OCI-LY7 (cell line): ENCODE measurements around the gene KCMF1. TPM values are rescaled to one million over a fixed set of nuclear protein-coding genes. Genes with fewer than 3 reads are reported as not detected.
A peak's percentile ranks its signal among the peaks of the same experiment; 100 is the strongest.

Experiments
- BruUV-seq: library from RNA; stranded (reverse); fragments of 400-500 nt; replicated peaks from 2 replicates; lab custom pipeline; 2021; lab: Mats Ljungman, UMichigan
- CTCF ChIA-PET: fragments of 300-600 bp; sonication (Branson Sonifier 250); formaldehyde crosslinking; loops from one replicate; lab custom pipeline; 2022; ENCODE audit warnings: antibody characterized with exemption; ENCODE audit not compliant: unreplicated experiment; lab: Charles Lee
- POLR2A ChIA-PET: fragments of 300-600 bp; sonication (Branson Sonifier 250); formaldehyde crosslinking; loops from one replicate; lab custom pipeline; 2022; ENCODE audit warnings: antibody characterized with exemption; lab: Charles Lee
- DNase-seq: peaks from one replicate; pipeline ENCODE4 v3.0.0-alpha.2; 2015; ENCODE audit warnings: low spot score
- H2AFZ ChIP-seq: fragments of 200-600 bp; sonication (generic), shearing (Covaris generic); 2 replicates; pipeline ENCODE4 v1.6.1; 2014; ENCODE audit warnings: mild to moderate bottlenecking, antibody characterized with exemption, low read length, moderate library complexity
- H3K27ac ChIP-seq: fragments of 200-600 bp; sonication (generic); 2 replicates; pipeline ENCODE4 v1.5.1; 2014; ENCODE audit warnings: mixed run types, low read depth, mild to moderate bottlenecking, moderate library complexity, low read length, inconsistent platforms; ENCODE audit not compliant: poor library complexity, severe bottlenecking
- H3K36me3 ChIP-seq: fragments of 200-600 bp; sonication (generic); 2 replicates; pipeline ENCODE4 v1.6.1; 2014; ENCODE audit warnings: mild to moderate bottlenecking, antibody characterized with exemption, low read length, moderate library complexity, mixed read lengths; ENCODE audit not compliant: insufficient read depth
- H3K4me1 ChIP-seq: fragments of 200-600 bp; sonication (generic); 2 replicates; pipeline ENCODE4 v1.5.1; 2014; ENCODE audit warnings: mild to moderate bottlenecking, low read length; ENCODE audit not compliant: insufficient read depth, poor library complexity, severe bottlenecking
- H3K4me2 ChIP-seq: fragments of 200-600 bp; sonication (generic); 2 replicates; pipeline ENCODE4 v1.6.1; 2014; ENCODE audit warnings: mild to moderate bottlenecking, low read length
- H3K4me3 ChIP-seq: fragments of 200-600 bp; sonication (generic); 2 replicates; pipeline ENCODE4 v1.5.1; 2014; ENCODE audit warnings: mild to moderate bottlenecking, low read depth, low read length; ENCODE audit not compliant: poor library complexity, severe bottlenecking
- H3K79me2 ChIP-seq: fragments of 200-600 bp; sonication (generic); 2 replicates; pipeline ENCODE4 v1.6.1; 2016; ENCODE audit warnings: low read depth, mild to moderate bottlenecking, low read length, moderate library complexity, mixed read lengths; ENCODE audit not compliant: insufficient read depth
- H3K9me2 ChIP-seq: fragments of 200-600 bp; sonication (generic); 2 replicates; pipeline ENCODE4 v1.6.1; 2016; ENCODE audit warnings: mild to moderate bottlenecking, low read length, mixed read lengths; ENCODE audit not compliant: insufficient read depth
- H3K9me3 ChIP-seq: fragments of 200-600 bp; sonication (generic); 2 replicates; pipeline ENCODE4 v1.6.1; 2014; ENCODE audit warnings: mild to moderate bottlenecking, mixed run types, low read length, mixed read lengths
- H4K20me1 ChIP-seq: fragments of 200-600 bp; sonication (generic); 2 replicates; pipeline ENCODE4 v1.6.1; 2014; ENCODE audit warnings: mild to moderate bottlenecking, antibody characterized with exemption, low read length, moderate library complexity, mixed read lengths; ENCODE audit not compliant: insufficient read depth
- EZH2phosphoT487 ChIP-seq: fragments of 200-600 bp; sonication (generic); IDR thresholded peaks from 2 replicates; pipeline ENCODE4 v1.6.1; 2018; ENCODE audit warnings: low read depth, borderline replicate concordance, mild to moderate bottlenecking, mixed run types, antibody characterized with exemption, low read length, moderate library complexity, mixed read lengths
- intact Hi-C: fragments of 100-400 bp; cut with micrococcal nuclease; formaldehyde crosslinking; loops from one replicate; pipeline ENCODE4 v1.10.0; 2022; ENCODE audit not compliant: unreplicated experiment
- total RNA-seq, 2 experiments: library from RNA; depleted of rRNA in 1 of 2; stranded (reverse); fragments of >200 nt in 1 of 2; shearing (Covaris generic) in 1 of 2; gene quantifications; 2 replicates each; pipeline ENCODE4 v1.2.3, GENCODE V29; 2014 to 2022
- TF ChIP-seq, protein P1 (sequence below): fragments of 200-600 bp; sonication (generic); conservative IDR thresholded peaks from 2 replicates; pipeline ENCODE4 v1.5.1; 2014; ENCODE audit warnings: mild to moderate bottlenecking, antibody characterized with exemption, low read length, moderate library complexity, mixed read lengths

KCMF1 gene
- total RNA-seq, 2 experiments from 2014 or later, result 42.2 to 95.1 TPM

DNA sequence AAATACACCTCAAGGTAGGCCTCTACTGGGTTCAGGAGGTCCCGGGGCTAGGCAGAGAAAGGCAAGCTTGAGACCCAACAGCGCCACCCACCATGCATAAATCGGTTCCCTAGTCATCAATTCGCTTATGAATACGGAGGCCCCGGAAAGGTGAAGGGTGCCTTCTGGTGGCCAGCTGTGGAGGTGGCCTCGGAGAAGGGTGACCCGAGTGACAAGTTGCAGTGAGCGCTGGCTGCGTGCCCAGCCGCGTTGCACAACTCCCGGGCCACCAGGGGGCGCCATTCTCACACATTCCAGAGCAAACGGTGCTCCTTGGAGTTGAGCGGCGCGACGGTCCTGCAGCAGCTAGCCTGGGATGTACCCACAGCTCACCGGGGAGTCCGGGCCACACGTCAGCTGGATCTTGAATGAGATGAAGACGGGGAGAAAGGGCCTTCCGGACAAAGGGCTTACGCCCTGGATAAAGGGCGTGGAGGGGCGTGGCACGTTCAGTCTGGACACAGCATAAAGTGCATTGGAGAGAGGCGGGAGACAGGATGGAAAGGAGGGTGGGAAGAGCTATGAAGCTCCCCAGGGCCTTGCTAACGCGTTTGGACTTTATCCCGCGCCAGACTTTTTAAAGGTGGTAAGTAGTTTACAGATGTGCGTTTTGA is 45.1 kb upstream of the KCMF1 start:
- no peak for TF ChIP-seq EZH2phosphoT487
- TF ChIP-seq, protein P1, sequence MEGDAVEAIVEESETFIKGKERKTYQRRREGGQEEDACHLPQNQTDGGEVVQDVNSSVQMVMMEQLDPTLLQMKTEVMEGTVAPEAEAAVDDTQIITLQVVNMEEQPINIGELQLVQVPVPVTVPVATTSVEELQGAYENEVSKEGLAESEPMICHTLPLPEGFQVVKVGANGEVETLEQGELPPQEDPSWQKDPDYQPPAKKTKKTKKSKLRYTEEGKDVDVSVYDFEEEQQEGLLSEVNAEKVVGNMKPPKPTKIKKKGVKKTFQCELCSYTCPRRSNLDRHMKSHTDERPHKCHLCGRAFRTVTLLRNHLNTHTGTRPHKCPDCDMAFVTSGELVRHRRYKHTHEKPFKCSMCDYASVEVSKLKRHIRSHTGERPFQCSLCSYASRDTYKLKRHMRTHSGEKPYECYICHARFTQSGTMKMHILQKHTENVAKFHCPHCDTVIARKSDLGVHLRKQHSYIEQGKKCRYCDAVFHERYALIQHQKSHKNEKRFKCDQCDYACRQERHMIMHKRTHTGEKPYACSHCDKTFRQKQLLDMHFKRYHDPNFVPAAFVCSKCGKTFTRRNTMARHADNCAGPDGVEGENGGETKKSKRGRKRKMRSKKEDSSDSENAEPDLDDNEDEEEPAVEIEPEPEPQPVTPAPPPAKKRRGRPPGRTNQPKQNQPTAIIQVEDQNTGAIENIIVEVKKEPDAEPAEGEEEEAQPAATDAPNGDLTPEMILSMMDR, result peak; percentile 99
- Histone ChIP-seq H3K4me1 (peaks cover 33% of the 10 kb centered on the region), H4K20me1 (no peaks in the 10 kb centered on the region), H3K27ac (peak overlapping the region; percentile 80), H3K4me3 (peak overlapping the region; percentile 74), H3K9me3 (no peaks in the 10 kb centered on the region), H2AFZ (peak overlapping the region; percentile 84), H3K79me2 (peaks cover 5% of the 10 kb centered on the region; the same call in 1 of the 2 replicates), H3K9me2 (no peaks in the 10 kb centered on the region), H3K36me3 (no peaks in the 10 kb centered on the region), H3K4me2 (peak overlapping the region; percentile 77)
- peak; percentile 97 for DNase-seq
- POLR2A ChIA-PET, result interaction anchor here (0.5 to 2.4 kb wide), 17 partner anchors 10 to 288 kb away, joined by 3 to 22 read pairs (median 4); partner anchors contain the start of gene TMSB10
- CTCF ChIA-PET, result interaction anchor here (0.6 to 2.2 kb wide), 14 partner anchors 9 to 519 kb away, joined by 3 to 30 read pairs (median 6); partner anchors contain the start of gene TMSB10
- no TSS peak for BruUV-seq
- intact Hi-C loops, result loop anchor here (1.0 to 5.0 kb wide), 6 partner anchors 20 to 376 kb away; partner anchors contain the start of gene TMSB10

DNA sequence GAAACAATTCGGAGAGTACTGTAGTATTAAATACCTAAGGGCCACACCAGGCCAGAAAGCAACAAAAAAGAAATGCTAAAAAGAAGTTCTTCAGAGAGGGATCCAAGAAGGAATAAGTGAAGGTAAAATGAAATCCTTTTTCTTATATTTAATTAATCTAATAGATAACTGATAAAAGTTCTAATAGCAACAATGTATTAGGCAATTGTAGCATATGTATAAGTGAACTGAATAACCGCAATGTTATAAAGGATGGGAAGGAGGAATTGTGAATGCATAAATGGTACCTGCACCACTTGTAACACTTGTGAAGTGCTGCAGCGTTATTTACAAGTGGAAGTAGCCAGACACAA is 43.7 kb upstream of the KCMF1 start:
- Histone ChIP-seq H3K4me1 (peaks cover 45% of the 10 kb centered on the region), H3K36me3 (no peaks in the 10 kb centered on the region), H2AFZ (peak overlapping the region; percentile 84; the same call in 1 of the 2 replicates)

More for the DNA sequence above, 43.7 kb upstream of the KCMF1 start:
- TF ChIP-seq, protein P1, result no peak; the same call in 1 of the 2 replicates
- no peak for TF ChIP-seq EZH2phosphoT487
- no peak for DNase-seq
- BruUV-seq, result no TSS peak
- Histone ChIP-seq H4K20me1 (no peaks in the 10 kb centered on the region), H3K4me3 (peak overlapping the region; percentile 74), H3K79me2 (peaks cover 5% of the 10 kb centered on the region; the same call in 1 of the 2 replicates), H3K9me2 (no peaks in the 10 kb centered on the region), H3K4me2 (peak overlapping the region; percentile 77; the same call in 1 of the 2 replicates), H3K27ac (peak overlapping the region; percentile 80), H3K9me3 (no peaks in the 10 kb centered on the region)
- CTCF ChIA-PET, result interaction anchor here (2.0 to 2.2 kb wide), 3 partner anchors 19 to 88 kb away, joined by 12 to 30 read pairs (median 13); partner anchors contain the start of gene TMSB10
- POLR2A ChIA-PET, result interaction anchor here (2.1 to 2.2 kb wide), 2 partner anchors 13 to 18 kb away, joined by 17 to 22 read pairs; no protein-coding TSS in a partner anchor
- intact Hi-C loops, result loop anchor here (1.0 to 5.0 kb wide), 4 partner anchors 43 to 432 kb away; no protein-coding TSS in a partner anchor
